BJ (cell line): ENCODE results near the gene MST1. TPM values are rescaled to one million over a fixed set of nuclear protein-coding genes. Genes with fewer than 3 reads are reported as not detected.
"Not testable (repeated sequence)": the region's sequence is repeated elsewhere in the genome, so short reads cannot be mapped to it uniquely, and the experiment has no call there.

ENCODE experiments used
- CTCF ChIA-PET: fragments of 350-600 bp; formaldehyde crosslinking; extraction: SDS; loops from one replicate; lab custom pipeline; 2021; ENCODE audit warnings: antibody characterized with exemption, inconsistent platforms; lab: Yijun Ruan, JAX
- POLR2A ChIA-PET: fragments of 300-600 bp; sonication (Branson Sonifier 250); formaldehyde crosslinking; extraction: SDS; loops from one replicate; lab custom pipeline; 2021; ENCODE audit warnings: antibody characterized with exemption; lab: Charles Lee
- DNase-seq: peaks from one replicate; pipeline ENCODE4 v3.0.0-alpha.2; 2011; ENCODE audit warnings: low read depth
- H3K27me3 ChIP-seq: 2 replicates; pipeline ENCODE4 v1.6.0; 2011; ENCODE audit warnings: low read length; ENCODE audit not compliant: control insufficient read depth, insufficient read depth
- H3K36me3 ChIP-seq: 2 replicates; pipeline ENCODE4 v1.5.1; 2011; ENCODE audit warnings: low read length; ENCODE audit not compliant: control insufficient read depth, insufficient read depth
- H3K4me3 ChIP-seq: 2 replicates; pipeline ENCODE4 v1.5.1; 2011; ENCODE audit warnings: low read depth, mild to moderate bottlenecking, control low read depth, low read length
- CTCF ChIP-seq: IDR thresholded peaks from 2 replicates; pipeline ENCODE4 v1.5.1; 2011; ENCODE audit warnings: low read depth, mild to moderate bottlenecking, control low read depth, inconsistent platforms, low read length, moderate library complexity; ENCODE audit not compliant: insufficient read depth
- polyA plus RNA-seq: library from polyadenylated mRNA; depleted of rRNA; stranded (reverse); fragments of >200 nt; gene quantifications from 2 replicates; pipeline ENCODE4 v1.2.3, GENCODE V29; 2011

The MST1 gene
- polyA plus RNA-seq, 1 experiment, result 10.7 TPM

DNA sequence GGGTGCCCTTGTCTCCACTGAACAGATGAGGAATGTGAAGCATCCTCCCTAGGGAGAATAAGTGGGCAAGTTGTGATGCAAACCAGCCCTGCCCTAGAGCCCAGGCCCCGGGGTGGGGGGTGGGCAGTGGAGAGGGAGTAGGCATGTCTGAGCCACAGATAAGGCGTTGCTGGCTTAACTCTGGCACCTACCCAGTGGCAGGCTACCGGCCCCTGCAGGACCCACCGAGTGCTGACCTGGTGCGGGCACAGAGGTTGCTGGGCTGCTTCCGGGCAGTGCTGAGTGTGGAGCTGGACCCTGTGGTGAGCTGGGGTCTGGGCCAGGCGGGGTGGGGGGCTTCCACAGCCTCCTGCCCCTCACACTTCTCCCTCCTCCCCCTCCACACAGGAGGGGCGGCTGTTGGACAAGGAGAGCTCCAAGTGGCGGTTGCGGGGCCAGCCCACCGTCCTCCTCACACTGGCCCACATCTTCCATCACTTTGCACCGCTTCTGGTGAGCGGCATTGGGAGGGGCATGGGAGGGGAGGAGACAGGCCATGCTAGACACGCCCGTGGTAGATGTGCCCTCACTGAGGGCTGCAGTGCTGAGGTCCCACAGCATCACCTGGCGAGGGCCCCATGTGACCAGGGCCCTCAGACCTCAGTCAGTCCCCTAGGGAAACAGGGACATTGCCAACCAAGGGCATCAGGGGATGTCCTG is 10.2 kb upstream of the MST1 start:
- CTCF ChIA-PET, result interaction anchor here (1.9 kb wide), 1 partner anchor 18 kb away, joined by 6 read pairs; no protein-coding TSS in a partner anchor
- no peak for DNase-seq
- no peak for TF ChIP-seq CTCF
- no peak overlapping the region for H3K4me3 ChIP-seq
- POLR2A ChIA-PET, result no interaction called here
- peaks cover 33% of the 10 kb centered on the region for H3K36me3 ChIP-seq
- no peaks in the 10 kb centered on the region for H3K27me3 ChIP-seq

DNA sequence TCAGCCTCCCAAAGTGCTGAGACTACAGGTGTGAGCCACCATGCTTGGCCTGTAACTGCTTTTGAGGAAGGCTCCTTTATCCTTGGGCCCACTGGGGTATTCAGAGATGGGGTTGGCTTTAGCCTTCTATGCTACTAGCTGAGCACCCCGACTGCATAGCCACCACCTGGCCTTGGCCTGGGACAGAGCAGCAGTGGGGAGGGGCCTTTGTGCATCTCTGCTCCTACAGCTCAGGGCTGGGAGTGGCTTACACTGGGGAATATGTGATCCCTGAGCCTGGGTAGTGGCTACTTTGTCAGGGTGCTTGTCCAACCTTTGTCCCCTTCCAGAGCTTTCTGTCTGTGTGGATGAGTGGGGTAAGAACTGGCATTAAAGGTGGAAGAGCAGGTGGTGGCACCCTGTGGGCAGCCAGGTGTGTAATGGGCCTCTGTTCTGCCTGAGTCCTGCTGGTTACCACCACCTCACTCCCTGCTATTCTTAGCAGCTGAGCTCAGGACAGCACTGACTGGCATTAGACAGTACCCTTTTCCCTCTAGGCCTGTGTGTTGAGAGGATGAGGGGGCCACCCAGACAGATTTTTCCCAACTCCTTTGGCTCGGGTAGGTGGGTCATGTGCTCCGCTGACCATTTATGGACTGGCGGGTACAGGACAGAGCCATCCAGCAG is 6.2 kb upstream of the MST1 start:
- POLR2A ChIA-PET, H3K4me3 ChIP-seq, H3K27me3 ChIP-seq, DNase-seq, CTCF ChIA-PET: not testable (repeated sequence)
- H3K36me3 ChIP-seq, result peaks cover 21% of the 10 kb centered on the region

DNA sequence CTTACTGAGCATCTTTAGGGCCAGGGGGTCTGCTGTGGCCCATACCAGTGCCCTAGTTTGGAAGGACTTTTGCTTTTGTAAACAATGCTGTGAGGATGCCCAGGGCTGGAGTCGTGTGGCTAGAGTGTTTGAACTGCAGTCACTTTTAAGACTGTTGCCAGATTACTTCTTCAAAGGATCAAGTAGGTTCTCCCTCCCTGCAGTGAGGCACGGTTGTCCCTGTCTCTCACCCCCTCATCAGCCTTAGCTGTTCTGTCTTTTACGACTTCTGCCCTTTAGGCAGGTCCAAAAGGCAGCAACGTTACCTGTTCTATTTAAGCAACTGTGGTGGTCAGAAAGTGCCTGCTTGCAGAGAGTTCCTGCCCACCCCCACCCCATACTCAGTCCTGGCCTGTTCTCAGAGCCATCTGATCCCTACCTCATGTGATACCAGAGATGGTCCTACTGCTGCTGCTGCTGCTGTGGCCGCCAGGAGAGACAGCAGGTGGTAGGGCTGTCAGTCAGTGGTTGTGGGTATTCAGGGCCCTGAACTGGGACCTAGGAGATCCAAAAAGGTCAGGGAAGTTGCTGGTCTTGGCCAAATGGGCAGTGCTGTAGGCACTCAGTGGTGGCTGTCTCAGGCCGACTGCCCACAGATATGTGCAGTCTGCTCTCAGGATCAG is 5.3 kb upstream of the MST1 start:
- H3K4me3 ChIP-seq, POLR2A ChIA-PET, DNase-seq, H3K27me3 ChIP-seq: not testable (repeated sequence)
- CTCF ChIA-PET, result interaction anchor here (0.6 to 1.6 kb wide), 2 partner anchors 141 to 155 kb away, joined by 3 to 5 read pairs; no protein-coding TSS in a partner anchor
- H3K36me3 ChIP-seq, result peaks cover 13% of the 10 kb centered on the region

DNA sequence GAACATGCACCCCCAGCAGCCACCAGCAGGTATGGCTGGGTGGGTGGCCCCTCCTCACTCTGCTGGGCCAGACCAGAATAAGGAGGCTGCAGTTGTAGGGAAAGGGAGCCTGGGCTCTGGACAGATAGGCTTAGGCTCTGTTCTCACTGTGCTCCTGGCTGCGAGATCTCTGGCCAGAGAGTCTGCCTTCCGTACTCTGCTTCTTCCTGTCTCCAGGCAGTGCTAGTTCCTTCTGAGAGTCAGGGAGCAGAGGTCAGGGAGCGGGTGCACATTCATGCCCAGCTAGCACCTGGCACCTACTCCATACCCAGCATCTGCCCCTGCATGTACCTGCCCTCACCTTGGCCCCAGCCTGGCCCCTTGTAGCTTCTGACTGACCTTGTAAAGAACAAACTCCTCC is 2.2 kb upstream of the MST1 start:
- DNase-seq, H3K36me3 ChIP-seq, H3K4me3 ChIP-seq, CTCF ChIA-PET, POLR2A ChIA-PET, H3K27me3 ChIP-seq: not testable (repeated sequence)

- H3K27me3 ChIP-seq, POLR2A ChIA-PET, DNase-seq, CTCF ChIA-PET, H3K36me3 ChIP-seq, H3K4me3 ChIP-seq: not testable (repeated sequence)
Observed at GRCh38 chr3:49690856-49691255, 1.6 kb upstream of the MST1 start.

- peak overlapping the region; percentile 90 for H3K4me3 ChIP-seq
- H3K36me3 ChIP-seq, DNase-seq, POLR2A ChIA-PET, H3K27me3 ChIP-seq: not testable (repeated sequence)
- CTCF ChIA-PET, result interaction anchor here (1.6 kb wide), 1 partner anchor 11 kb away, joined by 7 read pairs; no protein-coding TSS in a partner anchor
Observed at GRCh38 chr3:49689908-49690624, 792 bp upstream of the MST1 start.

DNA sequence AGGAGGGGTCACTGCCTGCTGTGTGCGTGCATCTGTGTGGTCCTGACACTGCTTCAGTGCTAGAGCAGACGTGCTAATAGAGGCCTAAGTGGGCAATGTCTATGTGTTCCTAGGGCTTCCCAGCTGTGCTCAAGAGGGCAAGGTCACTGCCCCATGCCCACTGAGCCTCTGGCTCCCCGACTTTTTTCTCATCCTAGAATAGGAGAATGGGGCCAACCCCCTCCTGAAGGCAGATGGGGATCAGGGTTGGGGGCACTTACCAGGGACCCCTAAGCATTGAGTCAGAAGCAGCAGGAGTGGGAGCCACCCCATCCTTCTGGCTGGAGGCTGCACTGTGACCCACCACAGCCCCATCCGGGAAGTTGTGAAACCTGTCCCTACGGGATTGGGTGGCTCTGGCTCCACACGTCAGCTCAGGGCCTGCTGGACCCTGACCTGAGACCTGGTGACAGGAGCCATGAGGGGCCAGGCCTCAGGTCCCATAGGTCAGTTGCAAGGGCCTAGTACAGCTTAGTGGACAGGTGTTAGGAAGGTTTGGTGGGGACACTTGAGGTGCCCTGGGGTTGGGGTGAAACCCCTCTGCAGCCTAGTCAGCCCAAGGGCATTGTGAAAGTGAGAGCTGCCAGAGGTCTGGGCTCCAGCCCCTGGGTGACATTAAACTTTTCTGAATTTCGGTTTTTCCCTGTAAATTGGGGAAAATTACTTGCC is 782 bp downstream of the MST1 start:
- peak overlapping the region; percentile 90 for H3K4me3 ChIP-seq
- CTCF ChIA-PET, result interaction anchor here (0.6 to 1.6 kb wide), 2 partner anchors 13 to 42 kb away, joined by 3 to 7 read pairs; no protein-coding TSS in a partner anchor
- H3K27me3 ChIP-seq, DNase-seq, POLR2A ChIA-PET, H3K36me3 ChIP-seq: not testable (repeated sequence)

DNA sequence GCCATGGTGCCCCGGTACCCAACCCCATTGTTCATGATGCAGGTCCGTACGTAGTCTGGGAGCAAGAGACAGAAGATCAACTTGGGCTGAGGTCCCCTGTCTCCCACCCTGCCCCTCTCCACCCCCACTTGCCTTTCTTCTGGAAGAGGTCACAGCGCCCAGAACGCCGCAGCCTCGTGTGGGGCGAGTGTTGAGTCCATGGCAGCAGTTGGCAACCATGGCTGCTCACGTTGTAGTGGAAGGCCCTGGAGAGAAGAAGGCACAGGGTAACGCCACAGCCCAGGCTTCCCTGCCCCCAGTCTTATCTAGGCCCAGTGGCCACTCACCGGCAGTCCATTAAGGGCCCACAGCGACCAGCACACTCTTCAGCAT is 1.9 kb downstream of the MST1 start:
- DNase-seq, H3K4me3 ChIP-seq, POLR2A ChIA-PET, CTCF ChIA-PET, H3K27me3 ChIP-seq: not testable (repeated sequence)
- peaks cover 15% of the 10 kb centered on the region for H3K36me3 ChIP-seq

DNA sequence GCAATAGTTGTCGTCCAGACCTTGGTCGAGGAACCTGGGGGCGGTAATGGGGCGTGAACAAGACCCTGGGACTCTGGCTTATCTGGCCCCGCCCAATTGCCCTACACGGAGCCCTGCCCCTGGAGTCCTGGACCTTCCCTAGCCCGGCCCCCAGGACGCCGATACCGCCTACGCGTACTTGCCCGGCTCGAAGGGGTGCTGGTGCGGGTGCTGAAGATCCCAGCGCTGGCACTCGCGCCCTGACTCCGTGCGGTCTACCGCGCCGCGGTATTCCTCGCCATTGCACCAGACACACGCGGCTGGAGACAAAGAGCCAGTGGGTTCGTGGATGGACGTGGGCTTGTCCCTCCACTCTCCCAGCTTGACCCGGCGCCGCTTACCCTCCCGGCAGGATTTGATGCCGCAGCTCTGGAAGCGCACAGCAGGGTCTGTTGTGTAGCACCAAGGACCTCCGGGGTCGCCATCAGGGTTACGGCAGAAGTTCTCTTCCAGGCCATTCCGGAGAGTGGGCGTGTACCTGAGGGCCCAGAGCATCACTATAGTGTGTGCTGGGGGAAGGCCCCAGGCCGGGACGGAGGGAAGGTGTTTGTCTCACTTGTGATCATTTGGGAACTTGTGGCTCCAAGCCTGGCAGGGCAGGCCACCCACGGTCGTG is 2.4 kb downstream of the MST1 start:
- CTCF ChIA-PET, DNase-seq, H3K27me3 ChIP-seq, POLR2A ChIA-PET: not testable (repeated sequence)
- Histone ChIP-seq H3K36me3 (peaks cover 15% of the 10 kb centered on the region), H3K4me3 (peak overlapping the region; percentile 6; the same call in 1 of the 2 replicates)

DNA sequence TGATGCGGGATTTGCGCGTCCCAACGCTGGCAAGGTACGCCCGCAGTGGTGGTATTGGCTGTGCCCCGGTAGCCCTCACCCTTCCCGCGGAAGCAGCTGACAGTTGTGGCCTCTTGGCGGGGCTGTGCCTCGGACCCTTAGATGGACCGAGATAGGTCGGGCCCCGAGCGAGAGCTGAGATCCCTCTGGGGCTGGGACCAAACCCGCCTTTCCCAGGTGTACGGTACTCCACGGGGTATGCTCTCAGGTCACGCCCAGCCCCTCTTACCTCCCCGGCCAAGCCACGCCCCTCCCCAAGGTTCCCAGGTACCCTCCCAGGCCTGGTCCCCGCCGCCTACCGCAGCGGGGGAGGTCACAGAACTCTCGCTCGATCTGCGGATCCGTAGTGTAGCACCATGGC is 2.9 kb downstream of the MST1 start:
- DNase-seq, H3K27me3 ChIP-seq, POLR2A ChIA-PET, CTCF ChIA-PET: not testable (repeated sequence)
- peak overlapping the region; percentile 13 for H3K4me3 ChIP-seq
- H3K36me3 ChIP-seq, result peaks cover 15% of the 10 kb centered on the region
